HepG2 (cell line): ENCODE results near the gene ABHD15. TPM values are rescaled to one million over a fixed set of nuclear protein-coding genes. Genes with fewer than 3 reads are reported as not detected.
A peak's percentile ranks its signal among the peaks of the same experiment; 100 is the strongest.

Source experiments
- ATAC-seq: fragments of 200-7000 bp; cut with Tn5 transposase; 3 replicates; pipeline ENCODE4 v1.9.1; 2020; ENCODE audit warnings: mild to moderate bottlenecking, moderate library complexity
- BruUV-seq: library from RNA; stranded (reverse); fragments of 400-500 nt; replicated peaks from 2 replicates; lab custom pipeline; 2021; lab: Mats Ljungman, UMichigan
- CTCF ChIA-PET: fragments of 300-600 bp; formaldehyde crosslinking; extraction: SDS; loops from one replicate; lab custom pipeline; 2021; ENCODE audit warnings: low total read pairs, inconsistent platforms, low intra/inter-chr PET ratio; lab: Yijun Ruan, JAX
- POLR2A ChIA-PET: fragments of 350-600 bp; sonication (Branson Sonifier 250); formaldehyde crosslinking; loops from one replicate; lab custom pipeline; 2020; ENCODE audit warnings: antibody characterized with exemption, inconsistent platforms; lab: Yijun Ruan, JAX
- DNase-seq: peaks from one replicate; pipeline ENCODE4 v3.0.0-alpha.2; 2015; ENCODE audit warnings: low spot score
- FAIRE-seq: peaks from 3 replicates; lab custom pipeline; 2011; peaks lifted over from hg19 to GRCh38; lab: Jason Lieb, UNC
- H2AFZ ChIP-seq: one replicate; pipeline ENCODE4 v1.6.1; 2011; ENCODE audit warnings: low read length, inconsistent platforms
- H3K27ac ChIP-seq: fragments of 300-600 bp; 3 replicates; pipeline ENCODE4 v1.8.0; 2011; ENCODE audit warnings: mixed run types, mild to moderate bottlenecking, mixed read lengths, low read length, inconsistent platforms; ENCODE audit not compliant: insufficient read depth; ENCODE audit errors: extremely low read length
- H3K27me3 ChIP-seq, 2 experiments: fragments of 200-600 bp in 1 of 2; 2 replicates in 1 of 2; 3 replicates in 1 of 2; pipeline versions ENCODE4 v1.6.0 to v1.8.0; 2011; ENCODE audit warnings: low read length in 2 of 2, mild to moderate bottlenecking in 2 of 2, moderate library complexity in 2 of 2, inconsistent platforms in 1 of 2; ENCODE audit not compliant: insufficient read depth in 2 of 2, control insufficient read depth in 1 of 2
- H3K36me3 ChIP-seq, 2 experiments: fragments of 200-600 bp in 1 of 2; replicated peaks in 1 of 2; 2 replicates in 1 of 2; 3 replicates in 1 of 2; pipeline versions ENCODE4 v1.5.1 to v1.8.0; 2011; ENCODE audit warnings: low read length in 2 of 2, inconsistent platforms in 1 of 2; ENCODE audit not compliant: insufficient read depth in 2 of 2, control insufficient read depth in 1 of 2
- H3K4me1 ChIP-seq: 2 replicates; pipeline ENCODE4 v1.5.1; 2012; ENCODE audit warnings: low read length, inconsistent platforms; ENCODE audit not compliant: insufficient read depth
- H3K4me2 ChIP-seq: 2 replicates; pipeline ENCODE4 v1.6.0; 2011; ENCODE audit warnings: low read depth, low read length, inconsistent platforms
- H3K4me3 ChIP-seq, 3 experiments: fragments of 200-600 bp in 1 of 3; sonication (generic), shearing (Covaris generic) in 1 of 3; replicated peaks in 1 of 3; 2 replicates each; pipeline ENCODE4 v1.5.1; 2011 to 2016; ENCODE audit warnings: low read length in 3 of 3, inconsistent platforms in 2 of 3, low read depth in 2 of 3, mild to moderate bottlenecking in 2 of 3, control low read depth in 1 of 3, mixed read lengths in 1 of 3; ENCODE audit not compliant: insufficient read depth in 1 of 3
- H3K79me2 ChIP-seq: one replicate; pipeline ENCODE4 v1.6.1; 2011; ENCODE audit warnings: low read length, inconsistent platforms; ENCODE audit not compliant: insufficient read depth
- H3K9ac ChIP-seq: 2 replicates; pipeline ENCODE4 v1.6.0; 2011; ENCODE audit warnings: mild to moderate bottlenecking, low read depth, low read length, inconsistent platforms; ENCODE audit not compliant: insufficient read depth
- H3K9me3 ChIP-seq: 2 replicates; pipeline ENCODE4 v1.5.1; 2012; ENCODE audit warnings: mild to moderate bottlenecking, low read length
- H4K20me1 ChIP-seq: 2 replicates; pipeline ENCODE4 v1.6.0; 2011; ENCODE audit warnings: inconsistent platforms, mild to moderate bottlenecking, low read length, moderate library complexity; ENCODE audit not compliant: insufficient read depth
- ASH2L ChIP-seq: fragments of 300-600, 200-600 bp; sonication (generic); IDR thresholded peaks from 2 replicates; pipeline ENCODE4 v1.7.0; 2017; ENCODE audit warnings: low read depth, mild to moderate bottlenecking, moderate library complexity, mixed read lengths, low read length; ENCODE audit not compliant: insufficient read length
- HNF1A ChIP-seq, 2 experiments: sonication (generic) in 1 of 2; formaldehyde crosslinking in 1 of 2; IDR thresholded peaks; 2 replicates each; pipeline versions ENCODE4 v1.4.0 to v1.6.1; 2016 to 2020; ENCODE audit warnings: borderline replicate concordance in 1 of 2, low read depth in 1 of 2, mild to moderate bottlenecking in 1 of 2, missing genetic modification reagents in 1 of 2
- KDM4B ChIP-seq: sonication (generic); formaldehyde crosslinking; IDR thresholded peaks from 2 replicates; pipeline ENCODE4 v1.4.0; 2020; ENCODE audit warnings: missing genetic modification reagents
- KMT2B ChIP-seq: IDR thresholded peaks from 2 replicates; pipeline ENCODE4 v1.6.1; 2016; ENCODE audit warnings: missing genetic modification reagents, missing compliant biosample characterization
- PITX1 ChIP-seq: sonication (generic); formaldehyde crosslinking; IDR thresholded peaks from 2 replicates; pipeline ENCODE4 v1.5.1; 2020; ENCODE audit warnings: mild to moderate bottlenecking, missing genetic modification reagents
- RXRB ChIP-seq: IDR thresholded peaks from 2 replicates; pipeline ENCODE4 v1.6.1; 2016; ENCODE audit warnings: borderline replicate concordance, missing genetic modification reagents, missing compliant biosample characterization
- SP1 ChIP-seq, 2 experiments: fragments of 450-650 bp in 1 of 2; sonication (generic) in 1 of 2; formaldehyde crosslinking in 1 of 2; IDR thresholded peaks; 2 replicates each; pipeline versions ENCODE4 v1.4.0 to v1.6.1; 2016 to 2020; ENCODE audit warnings: missing genetic modification reagents in 1 of 2
- ZBTB21 ChIP-seq: sonication (generic); formaldehyde crosslinking; IDR thresholded peaks from 2 replicates; pipeline ENCODE4 v1.4.0; 2020; ENCODE audit warnings: missing genetic modification reagents
- ZBTB26 ChIP-seq: IDR thresholded peaks from 2 replicates; pipeline ENCODE4 v1.6.1; 2016; ENCODE audit warnings: missing compliant biosample characterization, missing genetic modification reagents, borderline replicate concordance
- ZNF335 ChIP-seq: sonication (generic); formaldehyde crosslinking; IDR thresholded peaks from 2 replicates; pipeline ENCODE4 v1.4.0; 2020; ENCODE audit warnings: missing genetic modification reagents
- ZNF687 ChIP-seq: sonication (generic); formaldehyde crosslinking; IDR thresholded peaks from 2 replicates; pipeline ENCODE4 v1.5.1; 2020; ENCODE audit warnings: mild to moderate bottlenecking, missing genetic modification reagents, moderate library complexity
- WGBS: methylation state at CpG from one replicate; pipeline ENCODE4 v1.1.6; 2017; ENCODE audit warnings: low lambda C conversion rate; 5-methylcytosine and 5-hydroxymethylcytosine counted together
- in situ Hi-C: cut with HindIII; loops from 2 replicates; pipeline ENCODE4 v1.10.0; 2017; ENCODE audit warnings: low pct_unique_long_range_greater_than_20kb; ENCODE audit not compliant: extremely low pct_ligation_motif_present
- intact Hi-C: fragments of 100-400 bp; cut with micrococcal nuclease; formaldehyde crosslinking; loops from one replicate; pipeline ENCODE4 v1.10.0; 2022; ENCODE audit not compliant: unreplicated experiment
- polyA plus RNA-seq, 8 experiments: library from polyadenylated mRNA; depleted of rRNA in 3 of 8; stranded (reverse) in 7 of 8; unstranded in 1 of 8; fragments of >200 nt; fragmentation: Illumina TruSeq in 4 of 8; extraction: Trizol in 4 of 8; gene quantifications; 2 replicates each; pipeline versions ENCODE4 v1.2.1 to v1.2.3, GENCODE V29; 2011 to 2016; ENCODE audit warnings: low read depth in 4 of 8, missing spikeins in 1 of 8, mixed read lengths in 1 of 8; ENCODE audit not compliant: insufficient read depth in 1 of 8
- total RNA-seq, 5 experiments: library from RNA; depleted of rRNA; stranded (reverse); fragments of >200 nt; fragmentation: Illumina TruSeq; extraction: Trizol; gene quantifications; 2 replicates each; pipeline ENCODE4 v1.2.3, GENCODE V29; 2016; ENCODE audit warnings: low read depth in 1 of 5

Gene ABHD15
- total and polyA plus RNA-seq, 2 of the 13 experiments (the other 11 are each of a cell fraction or from before 2014, with no cell fraction given): 2.4 to 7.7 TPM

- Histone ChIP-seq H3K4me1 (peaks cover 20% of the 10 kb centered on the region), H3K36me3 (peaks cover 6 to 20% of the 10 kb centered on the region in 2 experiments; a peak in 4 of 5 replicates), H3K9me3 (no peaks in the 10 kb centered on the region), H3K9ac (no peak overlapping the region), H2AFZ (no peak overlapping the region), H4K20me1 (no peaks in the 10 kb centered on the region; the same call in 1 of the 2 replicates), H3K4me2 (no peak overlapping the region), H3K79me2 (no peaks in the 10 kb centered on the region), H3K27me3 (no peaks in the 10 kb centered on the region), H3K27ac (no peak overlapping the region), H3K4me3 (no peak overlapping the region)
- FAIRE-seq: peak; percentile 89
- no TSS peak for BruUV-seq
- DNase-seq: peak; percentile 64
- ChIA-PET CTCF (interaction anchor here (0.7 to 3.1 kb wide), 7 partner anchors 12 to 199 kb away, joined by 3 to 39 read pairs (median 3); partner anchors contain the start of genes ABHD15, ANKRD13B and TP53I13), POLR2A (no interaction called here)
- intact Hi-C loops: loop anchor here (1.0 kb wide), 1 partner anchor 11 kb away; no protein-coding TSS in a partner anchor
- ATAC-seq: peak; percentile 86
- WGBS: 89% methylated on average over 10 of the region's 15 CpGs
- in situ Hi-C loops: loop anchor here (5.0 kb wide), 1 partner anchor 37 kb away; no protein-coding TSS in a partner anchor
- TF ChIP-seq SP1 (IDR thresholded peaks at IDR 0.05) (no peak), SP1 (CRISPR knock-in tag; IDR thresholded peaks at IDR 0.05) (0 out of 2 replicates have a peak, but pooled peaks have one; percentile 47), PITX1 (CRISPR knock-in tag) (peak; percentile 47; the same call in 1 of the 2 replicates), KMT2B (CRISPR knock-in tag) (0 out of 2 replicates have a peak, but pooled peaks have one; percentile 26), KDM4B (CRISPR knock-in tag) (peak; percentile 60; the same call in 1 of the 2 replicates), ZNF335 (peak; percentile 82; the same call in 1 of the 2 replicates), HNF1A (IDR thresholded peaks at IDR 0.05; ENCODE audit: low read depth) (no peak), HNF1A (CRISPR knock-in tag; IDR thresholded peaks at IDR 0.05; ENCODE audit: borderline replicate concordance) (no peak; the same call in 1 of the 2 replicates), ZNF687 (CRISPR knock-in tag) (peak; percentile 69), ZBTB21 (CRISPR knock-in tag) (no peak), ASH2L (no peak), RXRB (CRISPR knock-in tag) (0 out of 2 replicates have a peak, but pooled peaks have one; percentile 23), ZBTB26 (CRISPR knock-in tag) (peak; percentile 36; the same call in 1 of the 2 replicates)
Observed at GRCh38 chr17:29579866-29580771, 13.3 kb upstream of the ABHD15 start.
